ENCODE measurements around the gene FOXK1. TPM values are rescaled to one million over a fixed set of nuclear protein-coding genes. Genes with fewer than 3 reads are reported as not detected.
A peak's percentile ranks its signal among the peaks of the same experiment; 100 is the strongest.

FOXK1 gene
- total and polyA plus RNA-seq, 2 of the 13 experiments (the other 11 are each of a cell fraction or from before 2014, with no cell fraction given) = 4.6 to 8.8 TPM

GRCh38 chr7:4683043-4683883 is 1.2 kb downstream of the FOXK1 start (continued):
- TF ChIP-seq PLRG1 (conservative IDR thresholded peaks at IDR 0.05) (no peak), FOXA1 (IDR thresholded peaks at IDR 0.05) (no peak), FOXA1 (CRISPR knock-in tag; IDR thresholded peaks at IDR 0.05) (no peak), CTCF (CRISPR knock-in tag; IDR thresholded peaks at IDR 0.05) (peak; percentile 10; the same call in 1 of the 2 replicates), LCORL (IDR thresholded peaks at IDR 0.05) (no peak), LCORL (CRISPR knock-in tag; IDR thresholded peaks at IDR 0.05) (no peak; the same call in 1 of the 2 replicates), ZNF282 (IDR thresholded peaks at IDR 0.05; ENCODE audit: partially characterized antibody) (no peak), SIX4 (CRISPR knock-in tag; IDR thresholded peaks at IDR 0.05) (no peak), HNRNPLL (IDR thresholded peaks at IDR 0.05; ENCODE audit: low read depth, low read length, poor library complexity, severe bottlenecking) (no peak), PBX3 (CRISPR knock-in tag; IDR thresholded peaks at IDR 0.05; ENCODE audit: borderline replicate concordance) (no peak), PCBP2 (optimal IDR thresholded peaks at IDR 0.05; ENCODE audit: low read depth, low read length, poor library complexity, severe bottlenecking) (no peak), ZSCAN29 (CRISPR knock-in tag; conservative IDR thresholded peaks at IDR 0.05) (no peak), PHF8 (CRISPR knock-in tag; IDR thresholded peaks at IDR 0.05) (no peak; the same call in none of the 2 replicates), ZNF224 (CRISPR knock-in tag; IDR thresholded peaks at IDR 0.05) (0 out of 2 replicates have a peak, but pooled peaks have one; percentile 36), ZMAT5 (CRISPR knock-in tag; IDR thresholded peaks at IDR 0.05; ENCODE audit: borderline replicate concordance, low read depth) (no peak), HDAC1 (CRISPR knock-in tag; IDR thresholded peaks at IDR 0.05) (peak; percentile 27), ZNF740 (CRISPR knock-in tag; IDR thresholded peaks at IDR 0.05) (no peak), NR1H2 (CRISPR knock-in tag; IDR thresholded peaks at IDR 0.05; ENCODE audit: borderline replicate concordance, low read depth) (no peak), HINFP (CRISPR knock-in tag; IDR thresholded peaks at IDR 0.05; ENCODE audit: low read depth) (no peak), IRF1 (CRISPR knock-in tag; IDR thresholded peaks at IDR 0.05; ENCODE audit: low read depth) (no peak), CHD2 (IDR thresholded peaks at IDR 0.05; ENCODE audit: low read depth, low read length) (no peak), MTA1 (CRISPR knock-in tag; IDR thresholded peaks at IDR 0.05; ENCODE audit: borderline replicate concordance) (0 out of 2 replicates have a peak, but pooled peaks have one; percentile 49), ATAD3A (CRISPR knock-in tag; IDR thresholded peaks at IDR 0.05) (no peak), GFI1 (CRISPR knock-in tag; IDR thresholded peaks at IDR 0.05; ENCODE audit: borderline replicate concordance) (no peak)

All from HepG2 (cell line).